ENCODE results near the gene P2RX1.

DNA sequence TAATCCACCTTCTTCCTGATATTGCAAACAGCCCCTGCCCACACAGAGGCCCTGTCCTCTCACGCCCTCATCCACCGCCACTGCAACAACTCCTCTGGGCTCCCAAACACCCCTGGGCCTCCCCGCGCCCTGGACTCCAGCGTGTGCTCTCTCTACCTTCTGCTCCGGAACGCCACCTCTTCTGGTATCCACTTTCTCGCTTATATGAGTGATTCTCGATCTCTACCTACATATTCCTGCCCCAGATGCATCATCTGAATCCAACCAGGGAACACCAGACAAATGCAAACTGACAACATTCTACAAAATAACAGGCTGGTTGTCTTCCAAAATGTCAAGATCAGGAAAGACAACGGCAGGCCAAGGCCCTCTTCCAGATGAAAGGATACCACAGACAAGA is 42.4 kb downstream of the P2RX1 start:
- TF ChIP-seq POLR2A (IDR thresholded peaks at IDR 0.05), result no peak
- TF ChIP-seq, protein P1, sequence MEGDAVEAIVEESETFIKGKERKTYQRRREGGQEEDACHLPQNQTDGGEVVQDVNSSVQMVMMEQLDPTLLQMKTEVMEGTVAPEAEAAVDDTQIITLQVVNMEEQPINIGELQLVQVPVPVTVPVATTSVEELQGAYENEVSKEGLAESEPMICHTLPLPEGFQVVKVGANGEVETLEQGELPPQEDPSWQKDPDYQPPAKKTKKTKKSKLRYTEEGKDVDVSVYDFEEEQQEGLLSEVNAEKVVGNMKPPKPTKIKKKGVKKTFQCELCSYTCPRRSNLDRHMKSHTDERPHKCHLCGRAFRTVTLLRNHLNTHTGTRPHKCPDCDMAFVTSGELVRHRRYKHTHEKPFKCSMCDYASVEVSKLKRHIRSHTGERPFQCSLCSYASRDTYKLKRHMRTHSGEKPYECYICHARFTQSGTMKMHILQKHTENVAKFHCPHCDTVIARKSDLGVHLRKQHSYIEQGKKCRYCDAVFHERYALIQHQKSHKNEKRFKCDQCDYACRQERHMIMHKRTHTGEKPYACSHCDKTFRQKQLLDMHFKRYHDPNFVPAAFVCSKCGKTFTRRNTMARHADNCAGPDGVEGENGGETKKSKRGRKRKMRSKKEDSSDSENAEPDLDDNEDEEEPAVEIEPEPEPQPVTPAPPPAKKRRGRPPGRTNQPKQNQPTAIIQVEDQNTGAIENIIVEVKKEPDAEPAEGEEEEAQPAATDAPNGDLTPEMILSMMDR (IDR thresholded peaks at IDR 0.05), result no peak

Data from esophagus squamous epithelium (tissue), 4 donors.